Left hindlimb (tissue), 1 donor: ENCODE data around the gene ANKFN1.
"Not testable (repeated sequence)": the region's sequence is repeated elsewhere in the genome, so short reads cannot be mapped to it uniquely, and the experiment has no call there.

Source experiments
- DNase-seq: peaks from one replicate; pipeline ENCODE4 v3.0.0-alpha.2; 2018

The ANKFN1 gene

GRCh38 chr17:56351675-56352074, 198.4 kb downstream of the ANKFN1 start:
- DNase-seq: no peak

GRCh38 chr17:56358651-56359050, 205.4 kb downstream of the ANKFN1 start:
- DNase-seq: no peak

- DNase-seq: no peak
These were observed 206.2 kb downstream of the ANKFN1 start for GRCh38 chr17:56359518-56359917.

- no peak for DNase-seq
These were observed 214.1 kb downstream of the ANKFN1 start for GRCh38 chr17:56367366-56367765.

- DNase-seq: no peak
These were observed 220.9 kb downstream of the ANKFN1 start for GRCh38 chr17:56373981-56374833.

- no peak for DNase-seq
These were observed 236.1 kb downstream of the ANKFN1 start for GRCh38 chr17:56389356-56389755.

- DNase-seq: no peak
These were observed 239.0 kb downstream of the ANKFN1 start for GRCh38 chr17:56392321-56392720.

- DNase-seq: no peak
These were observed 239.9 kb downstream of the ANKFN1 start for GRCh38 chr17:56393156-56393555.

- DNase-seq: no peak
These were observed 242.5 kb downstream of the ANKFN1 start for GRCh38 chr17:56395787-56396186.

GRCh38 chr17:56407086-56407485, 253.8 kb downstream of the ANKFN1 start:
- DNase-seq: no peak

GRCh38 chr17:56412356-56412755, 259.1 kb downstream of the ANKFN1 start:
- DNase-seq: not testable (repeated sequence)

GRCh38 chr17:56416682-56417351, 263.5 kb downstream of the ANKFN1 start:
- no peak for DNase-seq

- DNase-seq: no peak
These were observed 270.7 kb downstream of the ANKFN1 start for GRCh38 chr17:56424005-56424404.

- no peak for DNase-seq
These were observed 271.3 kb downstream of the ANKFN1 start for GRCh38 chr17:56424543-56425044.

GRCh38 chr17:56425483-56425882, 272.2 kb downstream of the ANKFN1 start:
- no peak for DNase-seq

GRCh38 chr17:56426901-56427300, 273.6 kb downstream of the ANKFN1 start:
- DNase-seq: no peak

GRCh38 chr17:56431736-56432135, 278.5 kb downstream of the ANKFN1 start:
- DNase-seq: no peak

- DNase-seq: no peak
These were observed 279.2 kb downstream of the ANKFN1 start for GRCh38 chr17:56432443-56432842.

GRCh38 chr17:56434610-56435009, 281.3 kb downstream of the ANKFN1 start:
- no peak for DNase-seq

GRCh38 chr17:56436142-56436541, 282.9 kb downstream of the ANKFN1 start:
- no peak for DNase-seq

- no peak for DNase-seq
These were observed 287.1 kb downstream of the ANKFN1 start for GRCh38 chr17:56440419-56440818.

- DNase-seq: no peak
These were observed 288.0 kb downstream of the ANKFN1 start for GRCh38 chr17:56441308-56441707.

GRCh38 chr17:56445692-56446411, 292.6 kb downstream of the ANKFN1 start:
- DNase-seq: no peak
